Fibroblast of skin of right quadriceps (primary cell): Measurements from ENCODE around the gene ARHGAP9.
"Not testable (repeated sequence)": the region's sequence is repeated elsewhere in the genome, so short reads cannot be mapped to it uniquely, and the experiment has no call there.

ENCODE experiments used
- DNase-seq: peaks from one replicate; pipeline ENCODE4 v3.0.0-alpha.2; 2013

Gene ARHGAP9

GRCh38 chr12:57431654-57432188, 47.9 kb downstream of the ARHGAP9 start:
- no peak for DNase-seq

GRCh38 chr12:57430931-57431566, 48.6 kb downstream of the ARHGAP9 start, which contains the start of gene R3HDM2:
Gene R3HDM2, minus strand, starts transcription at chr12:57431043. Its CDS starts 120,615 bp downstream, at chr12:57310428.
- peak; percentile 95 for DNase-seq

- DNase-seq = peak; percentile 28
Measured at GRCh38 chr12:57430112-57430930, 49.3 kb downstream of the ARHGAP9 start.

GRCh38 chr12:57429473-57430111, 50.1 kb downstream of the ARHGAP9 start:
- DNase-seq = peak; percentile 10

DNA sequence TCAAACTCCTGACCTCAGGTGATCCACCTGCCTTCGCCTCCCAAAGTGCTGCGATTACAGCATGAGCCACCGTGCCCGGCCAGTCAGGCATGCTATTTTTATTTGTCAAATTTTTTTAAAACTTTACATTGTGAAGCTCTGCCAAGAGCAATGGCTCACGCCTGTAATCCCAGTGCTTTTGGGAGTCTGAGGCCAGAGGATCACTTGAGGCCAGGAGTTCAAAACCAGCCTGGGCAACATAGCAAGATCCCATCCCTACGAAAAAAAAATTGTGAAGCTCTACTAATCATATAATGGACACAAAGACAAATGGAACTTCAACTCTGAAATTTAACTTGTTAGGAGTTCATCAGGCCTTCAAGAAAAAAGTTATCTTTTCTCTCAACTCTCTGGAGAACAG, 50.7 kb downstream of the ARHGAP9 start:
- DNase-seq = no peak

- DNase-seq = not testable (repeated sequence)
Measured at GRCh38 chr12:57426948-57427347, 52.7 kb downstream of the ARHGAP9 start.
